GM18861 (cell line): Measurements from ENCODE around the gene DPT.

ENCODE experiments used
- ATAC-seq: cut with Tn5 transposase; IDR thresholded peaks from one replicate; pipeline ENCODE4 v1.9.1; 2021; ENCODE audit not compliant: unreplicated experiment

The DPT gene

GRCh38 chr1:168706391-168706992 is 22.5 kb downstream of the DPT start:
- no peak for ATAC-seq

GRCh38 chr1:168700575-168701268 is 28.3 kb downstream of the DPT start:
- ATAC-seq: no peak

GRCh38 chr1:168698453-168698852 is 30.6 kb downstream of the DPT start:
- no peak for ATAC-seq

- ATAC-seq: no peak
These were observed 31.5 kb downstream of the DPT start for GRCh38 chr1:168697356-168698126.

GRCh38 chr1:168696125-168696760 is 32.8 kb downstream of the DPT start:
- no peak for ATAC-seq

GRCh38 chr1:168693872-168694238 is 35.2 kb downstream of the DPT start:
- no peak for ATAC-seq

- ATAC-seq: no peak
These were observed 35.7 kb downstream of the DPT start for GRCh38 chr1:168693197-168693871.

GRCh38 chr1:168692472-168692871 is 36.5 kb downstream of the DPT start:
- no peak for ATAC-seq

- ATAC-seq: no peak
These were observed 37.5 kb downstream of the DPT start for GRCh38 chr1:168691541-168691940.

- ATAC-seq: no peak
These were observed 39.0 kb downstream of the DPT start for GRCh38 chr1:168689726-168690602.

- ATAC-seq: no peak
These were observed 39.7 kb downstream of the DPT start for GRCh38 chr1:168689327-168689657.

- no peak for ATAC-seq
These were observed 40.2 kb downstream of the DPT start for GRCh38 chr1:168688644-168689326.

GRCh38 chr1:168687816-168688215 is 41.2 kb downstream of the DPT start:
- ATAC-seq: no peak

GRCh38 chr1:168686666-168687065 is 42.3 kb downstream of the DPT start:
- ATAC-seq: no peak

- ATAC-seq: no peak
These were observed 45.1 kb downstream of the DPT start for GRCh38 chr1:168683871-168684270.

- ATAC-seq: no peak
These were observed 52.1 kb downstream of the DPT start for GRCh38 chr1:168676861-168677260.

GRCh38 chr1:168676029-168676812 is 52.8 kb downstream of the DPT start:
- no peak for ATAC-seq

- ATAC-seq: no peak
These were observed 54.9 kb downstream of the DPT start for GRCh38 chr1:168673974-168674683.
